Measurements from ENCODE around the gene RPS16. TPM values are rescaled to one million over a fixed set of nuclear protein-coding genes. Genes with fewer than 3 reads are reported as not detected.

RPS16 gene
- total RNA-seq, 3 donors from 2014 or later, result 3,250 to 3,505 (median 3,474) TPM

DNA sequence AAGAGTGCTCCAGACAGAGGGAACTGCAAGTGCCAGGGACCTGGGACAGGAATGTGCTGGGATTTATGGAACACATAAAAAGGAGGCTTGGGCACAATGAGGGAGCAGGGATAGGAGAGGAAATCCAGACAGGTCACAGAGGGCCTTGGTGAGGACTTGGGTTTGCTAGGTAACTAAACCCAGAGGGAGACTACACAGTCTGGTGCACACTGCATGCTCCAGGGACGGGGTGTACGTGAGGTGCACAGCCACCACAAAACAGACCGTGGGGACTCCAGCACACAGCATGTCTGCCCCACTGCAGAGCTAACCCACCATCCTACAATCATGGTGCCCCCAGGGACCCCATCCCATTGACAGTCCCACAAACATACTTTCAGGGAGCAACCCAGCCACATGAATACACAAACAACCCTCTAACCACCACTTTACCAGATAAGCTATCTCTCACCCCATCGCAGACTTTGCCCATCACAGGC lies 34.6 kb downstream of the RPS16 start:
- Mint-ChIP-seq H3K4me3 (peak overlapping the region; percentile 83), H3K9me3 (no peaks in the 10 kb centered on the region), H3K27me3 (ENCODE audit: low read depth) (no peaks in the 10 kb centered on the region), H3K36me3 (ENCODE audit: insufficient read depth) (peaks cover 2% of the 10 kb centered on the region), H3K4me1 (ENCODE audit: low read depth) (peaks cover 73% of the 10 kb centered on the region)
- DNase-seq (no peak), ATAC-seq (peak in 1 of 2 donors; percentile 0)

DNA sequence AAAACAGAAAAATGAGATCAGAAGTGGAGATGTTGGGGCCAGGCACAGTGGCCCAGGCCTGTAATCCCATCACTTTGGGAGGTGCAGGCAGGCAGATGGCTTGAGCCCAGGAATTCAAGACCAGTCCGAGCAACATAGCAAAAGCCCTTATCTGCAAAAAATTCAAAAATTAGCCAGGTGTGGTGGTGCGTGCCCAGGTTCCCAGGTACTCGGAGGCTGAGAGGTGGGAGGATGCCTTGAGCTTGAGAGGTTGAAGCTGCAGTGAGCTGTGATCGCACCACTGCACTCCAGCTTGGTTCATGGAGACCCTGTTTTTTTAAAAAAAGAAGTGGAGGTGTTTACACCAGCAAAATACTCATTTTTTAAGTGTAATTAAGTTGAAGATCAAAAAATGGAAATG lies 35.7 kb downstream of the RPS16 start:
- no peak for ATAC-seq
- peak overlapping the region; percentile 38 for H3K4me3 Mint-ChIP-seq
- DNase-seq, result no peak
- H3K36me3 Mint-ChIP-seq (ENCODE audit: insufficient read depth), result peaks cover 8% of the 10 kb centered on the region
- H3K4me1 Mint-ChIP-seq (ENCODE audit: low read depth), result peaks cover 66% of the 10 kb centered on the region
- H3K9me3 Mint-ChIP-seq, result no peaks in the 10 kb centered on the region
- H3K27me3 Mint-ChIP-seq (ENCODE audit: low read depth), result no peaks in the 10 kb centered on the region

DNA sequence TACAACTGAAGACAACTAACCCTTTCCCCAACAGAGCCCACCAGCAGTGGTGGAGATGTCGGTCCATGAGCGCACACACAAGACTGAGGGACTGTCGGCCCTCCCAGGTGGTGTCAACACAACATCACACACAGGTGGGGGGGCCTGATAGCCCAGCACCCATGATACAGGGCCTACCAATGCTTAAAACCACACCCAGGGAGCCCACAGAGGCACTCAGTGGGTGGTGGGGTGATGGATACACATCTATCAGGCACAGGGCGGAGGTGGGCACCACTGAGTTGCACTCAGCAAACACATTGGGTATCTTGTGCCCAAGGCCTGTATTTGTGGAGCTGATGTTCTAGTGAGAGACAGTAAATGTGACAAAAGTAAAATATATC lies 36.1 kb downstream of the RPS16 start:
- no peak for ATAC-seq
- peaks cover 10% of the 10 kb centered on the region for H3K36me3 Mint-ChIP-seq (ENCODE audit: insufficient read depth)
- H3K9me3 Mint-ChIP-seq, result no peaks in the 10 kb centered on the region
- peaks cover 62% of the 10 kb centered on the region for H3K4me1 Mint-ChIP-seq (ENCODE audit: low read depth)
- peak overlapping the region; percentile 38 for H3K4me3 Mint-ChIP-seq
- DNase-seq, result no peak
- H3K27me3 Mint-ChIP-seq (ENCODE audit: low read depth), result no peaks in the 10 kb centered on the region

GRCh38 chr19:39398297-39398864 lies 37.4 kb downstream of the RPS16 start:
- ATAC-seq, result peak; percentile 10
- no peaks in the 10 kb centered on the region for H3K27me3 Mint-ChIP-seq (ENCODE audit: low read depth)
- H3K4me3 Mint-ChIP-seq, result peak overlapping the region; percentile 64
- H3K9me3 Mint-ChIP-seq, result no peaks in the 10 kb centered on the region
- DNase-seq, result peak; percentile 50
- peaks cover 62% of the 10 kb centered on the region for H3K4me1 Mint-ChIP-seq (ENCODE audit: low read depth)
- H3K36me3 Mint-ChIP-seq (ENCODE audit: insufficient read depth), result peaks cover 16% of the 10 kb centered on the region

- Mint-ChIP-seq H3K9me3 (no peaks in the 10 kb centered on the region), H3K36me3 (ENCODE audit: insufficient read depth) (peaks cover 18% of the 10 kb centered on the region), H3K4me3 (peak overlapping the region; percentile 64), H3K4me1 (ENCODE audit: low read depth) (peaks cover 63% of the 10 kb centered on the region), H3K27me3 (ENCODE audit: low read depth) (no peaks in the 10 kb centered on the region)
- ATAC-seq (peak; percentile 55 to 56), DNase-seq (peak; percentile 96)
Observed at GRCh38 chr19:39397360-39398296, 38.1 kb downstream of the RPS16 start.

- DNase-seq, result peak; percentile 93
- peaks cover 36% of the 10 kb centered on the region for H3K36me3 Mint-ChIP-seq (ENCODE audit: insufficient read depth)
- no peaks in the 10 kb centered on the region for H3K9me3 Mint-ChIP-seq
- peak within 1 kb of the TSS; percentile 99 for H3K4me3 Mint-ChIP-seq
- ATAC-seq, result peak; percentile 96
- no peaks in the 10 kb centered on the region for H3K27me3 Mint-ChIP-seq (ENCODE audit: low read depth)
- H3K4me1 Mint-ChIP-seq (ENCODE audit: low read depth), result peaks cover 37% of the 10 kb centered on the region
Observed at GRCh38 chr19:39390751-39391437, 44.9 kb downstream of the RPS16 start, which contains the start of the genes MED29 and PAF1. TSS of gene MED29 (plus strand) at chr19:39391378. CDS start at chr19:39391423, 45 bp downstream. TSS of gene PAF1 (minus strand) at chr19:39391106. CDS start at chr19:39390864, 242 bp downstream.

DNA sequence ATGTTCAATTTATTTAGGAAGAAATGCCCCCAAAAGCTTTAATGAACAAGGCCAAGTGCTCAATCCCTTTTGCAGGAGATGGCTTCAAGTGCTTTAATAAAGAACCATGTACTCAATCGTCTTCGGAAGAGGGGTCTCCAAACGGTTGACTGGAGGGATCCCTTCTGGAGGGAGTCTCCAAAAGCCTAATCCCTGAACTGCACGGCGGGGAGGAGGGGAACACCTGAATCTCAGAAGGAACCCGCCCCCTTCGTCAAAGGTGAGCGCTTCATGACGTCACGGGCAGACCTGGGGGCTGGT lies 45.3 kb downstream of the RPS16 start:
- Mint-ChIP-seq H3K9me3 (no peaks in the 10 kb centered on the region), H3K27me3 (ENCODE audit: low read depth) (no peaks in the 10 kb centered on the region), H3K36me3 (ENCODE audit: insufficient read depth) (peaks cover 38% of the 10 kb centered on the region), H3K4me3 (peak overlapping the region; percentile 99), H3K4me1 (ENCODE audit: low read depth) (peaks cover 37% of the 10 kb centered on the region)
- DNase-seq (peak; percentile 81), ATAC-seq (no peak)

DNA sequence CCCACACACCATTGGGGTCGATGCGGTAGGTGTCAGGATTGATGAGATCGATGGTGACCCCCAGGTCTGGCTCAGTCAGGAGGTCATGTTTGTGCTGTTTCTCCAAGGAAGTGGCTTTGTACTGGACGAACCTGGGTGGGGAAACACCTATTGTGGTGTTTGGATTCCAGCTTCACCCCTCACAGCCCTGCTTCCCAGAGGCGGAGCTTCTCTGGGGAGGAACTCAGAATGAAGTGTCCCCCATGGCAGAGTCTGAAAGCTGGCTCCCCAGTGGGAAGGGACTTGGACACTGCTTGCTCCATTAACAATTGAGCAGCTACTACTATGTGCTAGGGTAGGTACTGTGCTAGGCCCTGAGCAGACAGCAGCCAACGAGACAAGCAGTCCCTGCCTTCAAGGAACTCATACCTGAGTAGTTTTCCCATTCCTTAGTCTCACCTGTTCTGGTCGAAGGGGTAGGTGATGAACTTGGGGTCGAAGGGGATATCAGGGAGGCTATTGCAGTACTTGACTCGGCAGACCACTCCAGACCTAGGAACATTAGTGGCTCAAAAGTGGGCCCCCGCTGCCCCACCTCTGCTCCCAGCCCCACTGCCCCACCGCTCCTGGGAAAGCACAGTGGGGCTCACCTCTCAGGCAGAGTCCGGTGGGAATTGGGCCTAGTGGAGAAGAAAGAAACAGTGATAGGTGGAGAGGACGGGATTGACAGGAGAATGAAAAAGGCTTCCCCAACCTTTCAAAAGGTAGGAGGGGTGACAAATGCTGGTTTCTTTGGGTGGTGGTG lies 45.9 kb downstream of the RPS16 start:
- Mint-ChIP-seq H3K9me3 (no peaks in the 10 kb centered on the region), H3K36me3 (ENCODE audit: insufficient read depth) (peaks cover 38% of the 10 kb centered on the region), H3K4me3 (peak overlapping the region; percentile 99), H3K4me1 (ENCODE audit: low read depth) (peaks cover 35% of the 10 kb centered on the region), H3K27me3 (ENCODE audit: low read depth) (no peaks in the 10 kb centered on the region)
- DNase-seq (no peak), ATAC-seq (no peak)

- no peaks in the 10 kb centered on the region for H3K9me3 Mint-ChIP-seq
- DNase-seq, result no peak
- H3K4me3 Mint-ChIP-seq, result no peak overlapping the region
- peaks cover 34% of the 10 kb centered on the region for H3K36me3 Mint-ChIP-seq (ENCODE audit: insufficient read depth)
- no peaks in the 10 kb centered on the region for H3K27me3 Mint-ChIP-seq (ENCODE audit: low read depth)
- no peak for ATAC-seq
- H3K4me1 Mint-ChIP-seq (ENCODE audit: low read depth), result peaks cover 30% of the 10 kb centered on the region
Observed at GRCh38 chr19:39388657-39389056, 47.1 kb downstream of the RPS16 start.

GRCh38 chr19:39386557-39386956 lies 49.2 kb downstream of the RPS16 start:
- H3K4me1 Mint-ChIP-seq (ENCODE audit: low read depth), result peaks cover 21% of the 10 kb centered on the region
- DNase-seq (no peak), ATAC-seq (no peak)
- H3K4me3 Mint-ChIP-seq, result no peak overlapping the region
- H3K36me3 Mint-ChIP-seq (ENCODE audit: insufficient read depth), result peaks cover 32% of the 10 kb centered on the region
- no peaks in the 10 kb centered on the region for H3K9me3 Mint-ChIP-seq
- no peaks in the 10 kb centered on the region for H3K27me3 Mint-ChIP-seq (ENCODE audit: low read depth)

- Mint-ChIP-seq H3K4me1 (ENCODE audit: low read depth) (peaks cover 15% of the 10 kb centered on the region), H3K27me3 (ENCODE audit: low read depth) (no peaks in the 10 kb centered on the region), H3K36me3 (ENCODE audit: insufficient read depth) (peaks cover 34% of the 10 kb centered on the region), H3K9me3 (no peaks in the 10 kb centered on the region), H3K4me3 (no peak overlapping the region)
- ATAC-seq (no peak), DNase-seq (no peak)
Observed at GRCh38 chr19:39385629-39386411, 49.9 kb downstream of the RPS16 start.

GRCh38 chr19:39384839-39385568 lies 50.7 kb downstream of the RPS16 start:
- Mint-ChIP-seq H3K36me3 (ENCODE audit: insufficient read depth) (peaks cover 35% of the 10 kb centered on the region), H3K4me3 (no peak overlapping the region), H3K4me1 (ENCODE audit: low read depth) (peaks cover 10% of the 10 kb centered on the region), H3K27me3 (ENCODE audit: low read depth) (no peaks in the 10 kb centered on the region), H3K9me3 (no peaks in the 10 kb centered on the region)
- DNase-seq (no peak), ATAC-seq (no peak)

All from activated T-cell treated with anti-CD3 and anti-CD28 coated beads, Interleukin-2, amount 50 U/mL, for 4 hours (primary cell).